Measurements from ENCODE around the gene ZCCHC24. TPM values are rescaled to one million over a fixed set of nuclear protein-coding genes. Genes with fewer than 3 reads are reported as not detected.

The ZCCHC24 gene
- total RNA-seq, 1 experiment from 2014 or later: 3.8 TPM

DNA sequence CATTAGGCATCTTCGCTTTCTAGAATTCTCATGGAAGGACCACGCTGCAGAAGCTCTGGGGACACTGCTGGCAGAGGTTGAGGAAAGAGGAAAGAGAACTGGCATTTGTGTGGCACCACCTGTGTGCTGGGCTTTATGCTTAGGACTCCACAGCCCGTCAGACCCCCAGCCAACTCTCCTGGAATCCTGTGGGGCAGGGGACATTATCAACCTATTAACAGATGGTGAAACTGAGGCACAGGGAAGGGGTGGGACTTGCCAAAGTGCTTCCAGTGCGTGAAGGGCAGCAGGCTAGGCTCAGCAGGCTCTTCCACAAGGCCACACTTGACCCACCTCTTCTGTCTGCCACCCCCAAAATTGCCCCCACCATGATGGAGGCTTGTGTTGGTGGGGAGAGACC, 46.8 kb downstream of the ZCCHC24 start:
- Mint-ChIP-seq H3K27ac (no peak overlapping the region), H3K4me3 (no peak overlapping the region)
- no CpG with 5 or more reads among the region's 4 CpGs for WGBS (ENCODE audit: extremely low coverage, insufficient read length, low lambda C conversion rate)

More for the DNA sequence above, 46.8 kb downstream of the ZCCHC24 start:
- Histone ChIP-seq H3T11ph (ENCODE audit: low read length) (no peak overlapping the region), H3K56ac (ENCODE audit: insufficient read length, low read depth, low read length) (no peak overlapping the region), H4K5ac (ENCODE audit: insufficient read length, low read depth, low read length) (no peak overlapping the region), H2BK15ac (ENCODE audit: low read depth, low read length) (no peak overlapping the region), H2AFZ (ENCODE audit: low read length) (no peak overlapping the region), H3K23me2 (ENCODE audit: insufficient read length, low read depth, low read length, poor library complexity, severe bottlenecking) (peaks cover 2% of the 10 kb centered on the region), H3K4ac (ENCODE audit: low read depth, low read length) (no peak overlapping the region), H2BK120ac (ENCODE audit: low read depth, low read length, poor library complexity, severe bottlenecking) (no peak overlapping the region), H3K9me3 (ENCODE audit: control insufficient read depth, low read depth, low read length) (no peaks in the 10 kb centered on the region), H2BK20ac (ENCODE audit: low read depth, low read length, poor library complexity, severe bottlenecking) (no peak overlapping the region), H4K8ac (replicated peaks; ENCODE audit: insufficient read length, low read depth, low read length) (no peak overlapping the region), H2BK5ac (ENCODE audit: insufficient read length, low read length) (no peak overlapping the region), H2AK5ac (ENCODE audit: insufficient read length, low read length) (no peak overlapping the region), H4K91ac (ENCODE audit: insufficient read length, low read depth, low read length) (peak overlapping the region; percentile 33), H3K23ac (ENCODE audit: insufficient read length, low read depth, low read length) (no peak overlapping the region), H3K14ac (ENCODE audit: insufficient read depth, low read length) (no peak overlapping the region), H3K4me1 (ENCODE audit: insufficient read depth, low read length) (no peaks in the 10 kb centered on the region), H3K4me2 (ENCODE audit: insufficient read depth, insufficient read length, low read length) (no peak overlapping the region), H3K79me2 (ENCODE audit: insufficient read depth, low read length) (no peaks in the 10 kb centered on the region), H3K79me1 (ENCODE audit: insufficient read depth, low read depth, low read length, poor library complexity, severe bottlenecking) (no peaks in the 10 kb centered on the region), H4K20me1 (ENCODE audit: control insufficient read depth, insufficient read depth, insufficient read length) (no peaks in the 10 kb centered on the region), H2BK12ac (ENCODE audit: insufficient read length, low read depth, low read length) (no peak overlapping the region), H3K27me3 (ENCODE audit: insufficient read depth, low read length) (no peaks in the 10 kb centered on the region), H3K27ac (ENCODE audit: insufficient read length, low read depth, low read length) (no peak overlapping the region), H3K18ac (ENCODE audit: insufficient read length, low read depth, low read length) (no peak overlapping the region), H3K9ac (ENCODE audit: extremely low read depth, insufficient read length, low read length) (no peak overlapping the region)
- Mint-ChIP-seq H3K27me3 (ENCODE audit: low read depth) (no peaks in the 10 kb centered on the region), H3K9me3 (no peaks in the 10 kb centered on the region), H3K36me3 (ENCODE audit: insufficient read depth in 1 of 3, low read depth in 3 of 3) (peaks cover 0 to 2% (median 0%) of the 10 kb centered on the region in 3 experiments; a peak in 2 of 7 replicates), H3K4me1 (peaks cover 22 to 31% of the 10 kb centered on the region in 2 experiments)
- DNase-seq: no peak
- TF ChIP-seq, protein P1, sequence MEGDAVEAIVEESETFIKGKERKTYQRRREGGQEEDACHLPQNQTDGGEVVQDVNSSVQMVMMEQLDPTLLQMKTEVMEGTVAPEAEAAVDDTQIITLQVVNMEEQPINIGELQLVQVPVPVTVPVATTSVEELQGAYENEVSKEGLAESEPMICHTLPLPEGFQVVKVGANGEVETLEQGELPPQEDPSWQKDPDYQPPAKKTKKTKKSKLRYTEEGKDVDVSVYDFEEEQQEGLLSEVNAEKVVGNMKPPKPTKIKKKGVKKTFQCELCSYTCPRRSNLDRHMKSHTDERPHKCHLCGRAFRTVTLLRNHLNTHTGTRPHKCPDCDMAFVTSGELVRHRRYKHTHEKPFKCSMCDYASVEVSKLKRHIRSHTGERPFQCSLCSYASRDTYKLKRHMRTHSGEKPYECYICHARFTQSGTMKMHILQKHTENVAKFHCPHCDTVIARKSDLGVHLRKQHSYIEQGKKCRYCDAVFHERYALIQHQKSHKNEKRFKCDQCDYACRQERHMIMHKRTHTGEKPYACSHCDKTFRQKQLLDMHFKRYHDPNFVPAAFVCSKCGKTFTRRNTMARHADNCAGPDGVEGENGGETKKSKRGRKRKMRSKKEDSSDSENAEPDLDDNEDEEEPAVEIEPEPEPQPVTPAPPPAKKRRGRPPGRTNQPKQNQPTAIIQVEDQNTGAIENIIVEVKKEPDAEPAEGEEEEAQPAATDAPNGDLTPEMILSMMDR (conservative IDR thresholded peaks at IDR 0.05): no peak
